GM12865 (cell line): Measurements from ENCODE around the gene SKIC8.

Experiments used
- DNase-seq: peaks from one replicate; pipeline ENCODE4 v3.0.0; 2010; ENCODE audit warnings: low read depth
- H3K4me3 ChIP-seq: 2 replicates; pipeline ENCODE4 v1.5.1; 2011; ENCODE audit warnings: mild to moderate bottlenecking, low read depth, low read length, control low read depth
- CTCF ChIP-seq: IDR thresholded peaks from 2 replicates; pipeline ENCODE4 v1.5.1; 2011; ENCODE audit warnings: low read length, control low read depth, low read depth, inconsistent platforms; ENCODE audit not compliant: insufficient read depth; ENCODE audit errors: missing control alignments

The SKIC8 gene

GRCh38 chr15:78292219-78292618 lies 7.2 kb downstream of the SKIC8 start:
- H3K4me3 ChIP-seq: no peak overlapping the region
- DNase-seq: no peak
- TF ChIP-seq CTCF: no peak

- TF ChIP-seq CTCF: no peak
- DNase-seq: no peak
- no peak overlapping the region for H3K4me3 ChIP-seq
These were observed 7.7 kb downstream of the SKIC8 start for GRCh38 chr15:78291698-78292097.

GRCh38 chr15:78291052-78291451 lies 8.4 kb downstream of the SKIC8 start:
- no peak for TF ChIP-seq CTCF
- DNase-seq: no peak
- H3K4me3 ChIP-seq: no peak overlapping the region

- H3K4me3 ChIP-seq: no peak overlapping the region
- TF ChIP-seq CTCF: no peak
- DNase-seq: no peak
These were observed 9.2 kb downstream of the SKIC8 start for GRCh38 chr15:78290222-78290621.

GRCh38 chr15:78284758-78285157 lies 14.7 kb downstream of the SKIC8 start:
- H3K4me3 ChIP-seq: no peak overlapping the region
- no peak for DNase-seq
- no peak for TF ChIP-seq CTCF

GRCh38 chr15:78282324-78282723 lies 17.1 kb downstream of the SKIC8 start:
- TF ChIP-seq CTCF: no peak
- DNase-seq: no peak
- no peak overlapping the region for H3K4me3 ChIP-seq

GRCh38 chr15:78280319-78281072 lies 18.9 kb downstream of the SKIC8 start:
- TF ChIP-seq CTCF: no peak
- DNase-seq: no peak
- H3K4me3 ChIP-seq: no peak overlapping the region
